ENCODE measurements around the gene NKAIN4.

GRCh38 chr20:63246490-63247288 lies 7.6 kb downstream of the NKAIN4 start:
- no peak for TF ChIP-seq CTCF (IDR thresholded peaks at IDR 0.05)
- no peak for TF ChIP-seq POLR2A (IDR thresholded peaks at IDR 0.05)
